Measurements from ENCODE around the gene IFITM2.

DNA sequence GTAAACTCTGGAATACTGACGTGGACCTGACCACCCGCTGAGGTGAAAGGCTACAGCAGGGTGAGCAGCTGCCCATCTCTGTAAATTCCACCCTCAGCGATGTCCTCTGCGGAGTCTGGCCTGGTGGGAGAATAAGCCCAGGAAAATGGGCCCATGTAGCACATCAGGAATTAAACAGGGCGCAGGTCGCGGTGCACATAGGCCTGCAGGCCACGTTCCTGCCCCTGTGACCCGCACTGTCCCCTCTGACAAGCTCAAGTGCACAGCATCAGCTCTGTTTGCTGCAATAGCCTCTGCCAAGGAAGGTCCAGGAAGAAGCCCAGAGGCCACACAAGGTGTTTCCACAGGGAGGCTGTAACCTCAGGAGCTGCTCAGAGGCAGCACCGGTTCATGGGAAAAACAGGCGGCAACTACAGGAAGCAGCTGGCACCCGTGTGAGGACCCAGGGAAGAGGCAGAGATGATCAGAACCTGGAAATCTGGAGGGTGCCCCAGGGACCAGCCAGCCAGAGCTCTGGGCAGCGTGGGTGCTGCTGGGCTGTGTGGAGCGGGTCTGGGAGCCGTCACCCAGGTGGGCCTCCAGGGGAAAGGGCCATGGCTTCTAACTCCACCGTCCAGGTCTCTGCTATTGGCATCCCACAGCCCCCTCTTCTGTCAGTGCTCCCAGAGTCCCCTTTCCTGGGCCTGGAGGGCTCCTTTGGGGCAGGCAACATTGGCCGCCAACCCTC, 808 bp upstream of the IFITM2 start:
- no peak for TF ChIP-seq POLR2A (IDR thresholded peaks at IDR 0.05; ENCODE audit: low read depth, low read length)
- TF ChIP-seq TAF1 (IDR thresholded peaks at IDR 0.05; ENCODE audit: low read depth, low read length): no peak
- TF ChIP-seq POLR2AphosphoS5 (IDR thresholded peaks at IDR 0.05; ENCODE audit: low read depth, low read length): no peak
- no peak for TF ChIP-seq PAX5 (IDR thresholded peaks at IDR 0.05; ENCODE audit: insufficient read depth, low read length, severe bottlenecking)
- no peak for TF ChIP-seq POU2F2 (IDR thresholded peaks at IDR 0.05; ENCODE audit: low read depth, low read length)
- TF ChIP-seq SPI1 (IDR thresholded peaks at IDR 0.05; ENCODE audit: low read depth, low read length): no peak

All from GM12891 (cell line).